Measurements from ENCODE around the gene CRISP2.
"Not testable (repeated sequence)": the region's sequence is repeated elsewhere in the genome, so short reads cannot be mapped to it uniquely, and the experiment has no call there.

The CRISP2 gene

DNA sequence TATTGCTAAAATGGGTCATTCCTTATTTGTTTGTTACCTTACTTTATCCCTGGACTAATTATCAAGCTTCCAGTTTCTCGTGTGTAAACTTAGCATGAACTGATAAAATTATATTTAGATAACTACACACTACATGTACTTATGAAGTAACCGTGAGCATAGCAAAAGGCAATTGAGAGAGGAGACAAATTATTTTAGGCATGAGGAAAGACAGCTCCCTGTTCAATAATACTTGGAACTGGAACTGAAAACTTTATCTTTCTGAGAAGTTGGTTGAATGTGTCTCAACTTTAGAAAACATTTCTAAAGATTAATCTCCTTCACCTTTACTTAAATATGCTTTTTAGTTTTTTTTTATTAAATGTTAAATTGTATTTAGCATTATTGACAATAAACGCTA lies 19.4 kb upstream of the CRISP2 start:
- TF ChIP-seq CTCF (IDR thresholded peaks at IDR 0.05; ENCODE audit: extremely low read depth, insufficient read depth, missing control alignments) = no peak
- in situ Hi-C loops (cut with MboI; ENCODE audit: low pct_unique_long_range_greater_than_20kb, low sequenced_read_pairs, unreplicated experiment) = no loop called here

GRCh38 chr6:49730251-49730650 lies 16.9 kb upstream of the CRISP2 start:
- in situ Hi-C loops (cut with MboI; ENCODE audit: low pct_unique_long_range_greater_than_20kb, low sequenced_read_pairs, unreplicated experiment) = no loop called here
- no peak for DNase-seq (ENCODE audit: low spot score)
- TF ChIP-seq CTCF (IDR thresholded peaks at IDR 0.05; ENCODE audit: extremely low read depth, insufficient read depth, missing control alignments) = no peak

More for the DNA sequence above, 19.4 kb upstream of the CRISP2 start:
- DNase-seq (ENCODE audit: low spot score) = no peak

- in situ Hi-C loops (cut with MboI; ENCODE audit: low pct_unique_long_range_greater_than_20kb, low sequenced_read_pairs, unreplicated experiment); DNase-seq (ENCODE audit: low spot score): not testable (repeated sequence)
Measured at GRCh38 chr6:49723917-49724316, 10.6 kb upstream of the CRISP2 start.

DNA sequence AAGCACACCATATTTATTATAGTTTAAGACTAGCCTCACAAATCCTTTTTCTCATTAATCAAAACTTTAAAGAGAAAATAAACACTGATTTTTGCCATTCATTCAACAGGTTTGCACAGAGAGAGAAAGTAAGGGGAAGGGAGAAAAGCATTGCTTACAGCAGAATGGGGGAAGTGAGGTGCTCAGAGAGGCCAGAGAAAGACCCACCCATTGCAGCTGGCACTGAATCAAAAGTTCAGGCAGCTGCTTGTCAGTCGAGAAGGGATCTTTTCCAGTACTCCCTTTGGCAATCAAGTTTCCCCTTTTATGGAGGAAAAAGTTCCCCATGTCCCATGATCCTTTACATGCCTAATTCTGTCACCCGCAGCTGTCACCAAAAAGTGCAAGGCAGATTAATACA lies 8.0 kb upstream of the CRISP2 start:
- in situ Hi-C loops (cut with MboI; ENCODE audit: low pct_unique_long_range_greater_than_20kb, low sequenced_read_pairs, unreplicated experiment) = no loop called here
- no peak for TF ChIP-seq CTCF (IDR thresholded peaks at IDR 0.05; ENCODE audit: extremely low read depth, insufficient read depth, missing control alignments)
- no peak for DNase-seq (ENCODE audit: low spot score)

DNA sequence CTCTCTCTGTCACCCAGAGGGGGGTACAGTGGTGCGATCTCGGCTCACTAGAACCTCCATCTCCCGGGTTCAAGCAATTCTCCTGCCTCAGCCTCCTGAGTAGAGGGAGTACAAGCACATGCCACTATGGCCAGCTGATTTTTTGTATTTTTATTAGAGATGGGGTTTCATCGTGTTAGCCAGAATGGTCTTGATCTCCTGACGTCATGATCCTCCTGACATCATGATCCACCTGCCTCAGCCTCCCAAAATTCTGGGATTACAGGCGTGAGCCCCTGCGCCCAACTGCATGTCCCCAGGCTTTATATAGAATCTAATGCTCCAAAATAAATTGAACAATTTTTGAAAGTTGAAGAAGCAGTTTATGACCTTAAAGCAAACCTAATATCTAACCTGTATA lies 7.0 kb upstream of the CRISP2 start:
- in situ Hi-C loops (cut with MboI; ENCODE audit: low pct_unique_long_range_greater_than_20kb, low sequenced_read_pairs, unreplicated experiment) = no loop called here
- no peak for TF ChIP-seq CTCF (IDR thresholded peaks at IDR 0.05; ENCODE audit: extremely low read depth, insufficient read depth, missing control alignments)
- no peak for DNase-seq (ENCODE audit: low spot score)

DNA sequence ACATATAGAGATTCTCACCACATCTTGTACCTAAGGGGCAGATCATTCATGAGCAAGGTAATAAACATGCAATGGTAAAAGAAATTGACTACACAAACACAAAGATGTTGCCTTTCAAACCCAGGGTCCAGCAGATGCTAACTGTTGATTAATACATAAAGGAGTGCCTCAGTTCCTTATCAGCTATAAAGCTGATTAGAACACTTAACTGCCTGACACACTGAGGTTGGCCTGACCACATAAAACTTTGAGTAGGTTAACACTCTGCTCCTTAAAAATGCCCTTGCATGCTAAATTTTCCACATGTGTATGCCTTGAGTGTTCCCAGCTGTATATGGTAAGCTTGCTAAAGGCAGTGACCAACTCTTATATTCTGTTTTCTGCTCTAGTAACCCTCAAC lies 14.9 kb downstream of the CRISP2 start:
- DNase-seq (ENCODE audit: low spot score) = no peak
- no peak for TF ChIP-seq CTCF (IDR thresholded peaks at IDR 0.05; ENCODE audit: extremely low read depth, insufficient read depth, missing control alignments)
- in situ Hi-C loops (cut with MboI; ENCODE audit: low pct_unique_long_range_greater_than_20kb, low sequenced_read_pairs, unreplicated experiment) = no loop called here

- TF ChIP-seq CTCF (IDR thresholded peaks at IDR 0.05; ENCODE audit: extremely low read depth, insufficient read depth, missing control alignments) = no peak
Measured at GRCh38 chr6:49693512-49693911, 19.8 kb downstream of the CRISP2 start.

More at GRCh38 chr6:49693512-49693911, 19.8 kb downstream of the CRISP2 start:
- DNase-seq (ENCODE audit: low spot score) = no peak
- in situ Hi-C loops (cut with MboI; ENCODE audit: low pct_unique_long_range_greater_than_20kb, low sequenced_read_pairs, unreplicated experiment) = no loop called here

Measured in GM13977 (cell line).